H1 (cell line): ENCODE results near the gene CFD. TPM values are rescaled to one million over a fixed set of nuclear protein-coding genes. Genes with fewer than 3 reads are reported as not detected.

Experiments used
- ATF2 ChIP-seq: IDR thresholded peaks from 2 replicates; pipeline ENCODE4 v1.6.1; 2012; ENCODE audit warnings: low read length, inconsistent platforms
- EGR1 ChIP-seq: IDR thresholded peaks from 2 replicates; pipeline ENCODE4 v1.6.1; 2011; ENCODE audit warnings: low read depth, low read length, borderline replicate concordance
- GABPA ChIP-seq: IDR thresholded peaks from 2 replicates; pipeline ENCODE4 v1.6.1; 2011; ENCODE audit warnings: mild to moderate bottlenecking, low read length, moderate library complexity, borderline replicate concordance; ENCODE audit not compliant: insufficient read depth
- RBBP5 ChIP-seq: IDR thresholded peaks from 2 replicates; pipeline ENCODE4 v1.7.1; 2012; ENCODE audit warnings: low read depth, mild to moderate bottlenecking, inconsistent platforms, low read length, moderate library complexity, borderline replicate concordance
- SAP30 ChIP-seq: fragments of 300-600 bp; sonication (generic); IDR thresholded peaks from 2 replicates; pipeline ENCODE4 v1.7.1; 2012; ENCODE audit warnings: low read length, moderate library complexity, mild to moderate bottlenecking, inconsistent platforms; ENCODE audit not compliant: insufficient read depth, insufficient replicate concordance
- SUZ12 ChIP-seq: fragments of 200-600 bp; sonication (generic); IDR thresholded peaks from 2 replicates; pipeline ENCODE4 v1.6.1; 2012; ENCODE audit warnings: mild to moderate bottlenecking, inconsistent platforms, low read length, moderate library complexity, mixed read lengths
- polyA plus RNA-seq, 7 experiments: library from polyadenylated mRNA; depleted of rRNA in 3 of 7; stranded (reverse) in 5 of 7; unstranded in 2 of 7; fragments of >200 nt in 5 of 7; fragments of 200-250 nt in 2 of 7; gene quantifications; 1 replicate in 5 of 7; 2 replicates in 1 of 7; 4 replicates in 1 of 7; pipeline versions ENCODE4 v1.2.1 to v1.2.3, GENCODE V29; 2011 to 2013; ENCODE audit warnings: missing spikeins in 2 of 7, mixed read lengths in 2 of 7
- total RNA-seq: library from RNA; stranded (reverse); fragmentation: NEBNext Ultra II Directional; extraction: Animal tissue kit (Norgen Biotek cat#: 25700); gene quantifications from 2 replicates; pipeline ENCODE4 v1.2.1, GENCODE V29; 2021

CFD gene
- total and polyA plus RNA-seq, 2 of the 8 experiments (the other 6 are each of a cell fraction or from before 2014, with no cell fraction given), result 1.7 to 2.8 TPM

- TF ChIP-seq EGR1 (no peak), SUZ12 (no peak), SAP30 (no peak), GABPA (no peak), ATF2 (no peak), RBBP5 (no peak)
These were observed 20.4 kb downstream of the CFD start (continued) for GRCh38 chr19:879711-880438.
